ENCODE results near the gene CNKSR2.

The CNKSR2 gene

GRCh38 chrX:21559417-21559816 is 185.2 kb downstream of the CNKSR2 start:
- DNase-seq (ENCODE audit: low read depth): no peak
- no peak overlapping the region for H3K4me3 ChIP-seq (ENCODE audit: low read depth, low read length)
- TF ChIP-seq CTCF (IDR thresholded peaks at IDR 0.05; ENCODE audit: low read depth, low read length, missing control alignments): no peak
- in situ Hi-C loops (cut with HindIII; ENCODE audit: low sequenced_read_pairs): no loop called here

GRCh38 chrX:21565025-21565424 is 190.8 kb downstream of the CNKSR2 start:
- H3K4me3 ChIP-seq (ENCODE audit: low read depth, low read length): no peak overlapping the region
- no peak for TF ChIP-seq CTCF (IDR thresholded peaks at IDR 0.05; ENCODE audit: low read depth, low read length, missing control alignments)
- no peak for DNase-seq (ENCODE audit: low read depth)
- in situ Hi-C loops (cut with HindIII; ENCODE audit: low sequenced_read_pairs): no loop called here

GRCh38 chrX:21574793-21575192 is 200.6 kb downstream of the CNKSR2 start:
- H3K4me3 ChIP-seq (ENCODE audit: low read depth, low read length): no peak overlapping the region

GRCh38 chrX:21581479-21581878 is 207.3 kb downstream of the CNKSR2 start:
- in situ Hi-C loops (cut with HindIII; ENCODE audit: low sequenced_read_pairs): no loop called here
- no peak for DNase-seq (ENCODE audit: low read depth)
- TF ChIP-seq CTCF (IDR thresholded peaks at IDR 0.05; ENCODE audit: low read depth, low read length, missing control alignments): no peak
- H3K4me3 ChIP-seq (ENCODE audit: low read depth, low read length): no peak overlapping the region

More at GRCh38 chrX:21574793-21575192, 200.6 kb downstream of the CNKSR2 start:
- TF ChIP-seq CTCF (IDR thresholded peaks at IDR 0.05; ENCODE audit: low read depth, low read length, missing control alignments): no peak
- in situ Hi-C loops (cut with HindIII; ENCODE audit: low sequenced_read_pairs): no loop called here
- DNase-seq (ENCODE audit: low read depth): no peak

- no peak for DNase-seq (ENCODE audit: low read depth)
- no peak overlapping the region for H3K4me3 ChIP-seq (ENCODE audit: low read depth, low read length)
- in situ Hi-C loops (cut with HindIII; ENCODE audit: low sequenced_read_pairs): no loop called here
- no peak for TF ChIP-seq CTCF (IDR thresholded peaks at IDR 0.05; ENCODE audit: low read depth, low read length, missing control alignments)
Observed at GRCh38 chrX:21586001-21586400, 211.8 kb downstream of the CNKSR2 start.

- H3K4me3 ChIP-seq (ENCODE audit: low read depth, low read length): no peak overlapping the region
- TF ChIP-seq CTCF (IDR thresholded peaks at IDR 0.05; ENCODE audit: low read depth, low read length, missing control alignments): no peak
- in situ Hi-C loops (cut with HindIII; ENCODE audit: low sequenced_read_pairs): no loop called here
- DNase-seq (ENCODE audit: low read depth): no peak
Observed at GRCh38 chrX:21590012-21590776, 216.0 kb downstream of the CNKSR2 start.

All from astrocyte of the cerebellum (primary cell).